Loucy (cell line): ENCODE results near the gene GPM6B.

Source experiments
- H2AFZ ChIP-seq: fragments of 200-600 bp; sonication (generic); 2 replicates; pipeline ENCODE4 v1.6.0; 2016; ENCODE audit warnings: antibody characterized with exemption, mild to moderate bottlenecking, low read length, moderate library complexity
- H3F3A ChIP-seq: fragments of 200-600 bp; 2 replicates; pipeline ENCODE4 v1.6.0; 2016; ENCODE audit warnings: antibody characterized with exemption, low read depth, mild to moderate bottlenecking
- H3K27me3 ChIP-seq: fragments of 200-600 bp; sonication (generic); 2 replicates; pipeline ENCODE4 v1.6.1; 2014; ENCODE audit warnings: low read length, mild to moderate bottlenecking; ENCODE audit not compliant: insufficient read depth, poor library complexity, severe bottlenecking
- H3K36me3 ChIP-seq: fragments of 200-600 bp; sonication (generic); 2 replicates; pipeline ENCODE4 v1.6.1; 2016; ENCODE audit warnings: low read length; ENCODE audit not compliant: insufficient read depth
- H3K4me1 ChIP-seq: fragments of 200-600 bp; sonication (generic); 2 replicates; pipeline ENCODE4 v1.5.1; 2014; ENCODE audit warnings: low read length, mild to moderate bottlenecking; ENCODE audit not compliant: insufficient read depth, poor library complexity, severe bottlenecking
- H3K4me2 ChIP-seq: fragments of 200-600 bp; sonication (generic); 2 replicates; pipeline ENCODE4 v1.6.0; 2014; ENCODE audit warnings: antibody characterized with exemption, low read length, low read depth, mild to moderate bottlenecking; ENCODE audit not compliant: poor library complexity, severe bottlenecking
- H3K4me3 ChIP-seq: fragments of 200-600 bp; sonication (generic); 2 replicates; pipeline ENCODE4 v1.5.1; 2014; ENCODE audit warnings: low read length, mild to moderate bottlenecking, mixed read lengths; ENCODE audit not compliant: poor library complexity, severe bottlenecking
- H3K79me2 ChIP-seq: fragments of 200-600 bp; sonication (generic); 2 replicates; pipeline ENCODE4 v1.6.1; 2014; ENCODE audit warnings: low read length; ENCODE audit not compliant: insufficient read depth
- H3K9ac ChIP-seq: fragments of 200-600 bp; sonication (generic); 2 replicates; pipeline ENCODE4 v1.6.0; 2014; ENCODE audit warnings: mild to moderate bottlenecking, low read depth, low read length, moderate library complexity; ENCODE audit not compliant: poor library complexity, severe bottlenecking
- H3K9me2 ChIP-seq: fragments of 200-600 bp; sonication (generic); replicated peaks from 2 replicates; pipeline ENCODE4 v1.6.1; 2016; ENCODE audit warnings: low read depth, low read length, mixed read lengths
- H3K9me3 ChIP-seq: fragments of 200-600 bp; sonication (generic); 2 replicates; pipeline ENCODE4 v1.6.1; 2014; ENCODE audit warnings: mild to moderate bottlenecking, antibody characterized with exemption, low read length, low read depth; ENCODE audit not compliant: insufficient read depth
- H4K20me1 ChIP-seq: fragments of 200-600 bp; sonication (generic); 2 replicates; pipeline ENCODE4 v1.6.0; 2014; ENCODE audit warnings: antibody characterized with exemption, low read length, mild to moderate bottlenecking; ENCODE audit not compliant: insufficient read depth, poor library complexity, severe bottlenecking
- CTCF ChIP-seq: fragments of 200-600 bp; sonication (generic); conservative IDR thresholded peaks from 2 replicates; pipeline ENCODE4 v1.5.1; 2014; ENCODE audit warnings: mild to moderate bottlenecking, antibody characterized with exemption, low read length
- EZH2phosphoT487 ChIP-seq: fragments of 200-600 bp; IDR thresholded peaks from 2 replicates; pipeline ENCODE4 v1.6.1; 2018; ENCODE audit warnings: antibody characterized with exemption, mild to moderate bottlenecking, moderate library complexity, borderline replicate concordance

GPM6B gene

DNA sequence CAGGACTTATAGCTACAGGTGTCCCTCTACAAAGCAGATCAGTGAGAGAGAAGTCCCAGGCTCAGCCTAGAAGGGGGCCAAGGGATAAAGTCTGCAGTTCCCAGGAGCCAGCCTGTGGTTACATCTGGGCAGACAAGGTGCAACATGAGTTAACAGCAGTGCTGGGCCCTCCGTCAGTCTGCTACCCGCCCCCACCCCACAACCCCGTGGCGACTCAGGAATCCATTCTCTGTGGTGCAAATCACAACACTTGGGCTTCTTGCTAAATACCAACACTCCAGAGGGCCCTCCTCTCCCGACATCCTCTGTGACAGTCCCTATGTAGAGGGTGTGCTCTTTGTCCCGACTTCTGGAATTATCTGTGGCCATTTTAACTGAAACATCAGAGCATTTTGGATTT, 13.8 kb downstream of the GPM6B start:
- H3K9me3 ChIP-seq: no peaks in the 10 kb centered on the region
- no peaks in the 10 kb centered on the region for H3K36me3 ChIP-seq
- no peak overlapping the region for H3K9ac ChIP-seq
- no peaks in the 10 kb centered on the region for H3K79me2 ChIP-seq
- no peaks in the 10 kb centered on the region for H3K9me2 ChIP-seq
- H3F3A ChIP-seq: no peaks in the 10 kb centered on the region
- H4K20me1 ChIP-seq: no peaks in the 10 kb centered on the region
- no peaks in the 10 kb centered on the region for H3K27me3 ChIP-seq
- H3K4me1 ChIP-seq: no peaks in the 10 kb centered on the region
- TF ChIP-seq CTCF: no peak
- no peak overlapping the region for H2AFZ ChIP-seq
- no peak overlapping the region for H3K4me3 ChIP-seq
- H3K4me2 ChIP-seq: no peak overlapping the region

GRCh38 chrX:13798184-13798583, 18.7 kb downstream of the GPM6B start:
- Histone ChIP-seq H3K79me2 (no peaks in the 10 kb centered on the region), H3F3A (no peaks in the 10 kb centered on the region), H3K4me3 (no peak overlapping the region), H3K4me2 (no peak overlapping the region), H3K9ac (no peak overlapping the region), H3K4me1 (no peaks in the 10 kb centered on the region), H4K20me1 (no peaks in the 10 kb centered on the region), H3K27me3 (no peaks in the 10 kb centered on the region), H2AFZ (no peak overlapping the region), H3K9me2 (no peaks in the 10 kb centered on the region), H3K9me3 (no peaks in the 10 kb centered on the region), H3K36me3 (no peaks in the 10 kb centered on the region)
- TF ChIP-seq EZH2phosphoT487 (no peak), CTCF (no peak)

- no peak overlapping the region for H3K4me2 ChIP-seq
- H3K9ac ChIP-seq: no peak overlapping the region
- H3K4me1 ChIP-seq: no peaks in the 10 kb centered on the region
- TF ChIP-seq CTCF: no peak
- no peak for TF ChIP-seq EZH2phosphoT487
- no peak overlapping the region for H2AFZ ChIP-seq
- H3K4me3 ChIP-seq: no peak overlapping the region
- no peaks in the 10 kb centered on the region for H3K79me2 ChIP-seq
- no peaks in the 10 kb centered on the region for H4K20me1 ChIP-seq
- no peaks in the 10 kb centered on the region for H3K27me3 ChIP-seq
- H3K36me3 ChIP-seq: no peaks in the 10 kb centered on the region
- H3K9me3 ChIP-seq: no peaks in the 10 kb centered on the region
- no peaks in the 10 kb centered on the region for H3K9me2 ChIP-seq
- H3F3A ChIP-seq: no peaks in the 10 kb centered on the region
These were observed 19.4 kb downstream of the GPM6B start for GRCh38 chrX:13797512-13797911.
